ENCODE measurements around the gene CCNE1.
"Not testable (repeated sequence)": the region's sequence is repeated elsewhere in the genome, so short reads cannot be mapped to it uniquely, and the experiment has no call there.

The CCNE1 gene

DNA sequence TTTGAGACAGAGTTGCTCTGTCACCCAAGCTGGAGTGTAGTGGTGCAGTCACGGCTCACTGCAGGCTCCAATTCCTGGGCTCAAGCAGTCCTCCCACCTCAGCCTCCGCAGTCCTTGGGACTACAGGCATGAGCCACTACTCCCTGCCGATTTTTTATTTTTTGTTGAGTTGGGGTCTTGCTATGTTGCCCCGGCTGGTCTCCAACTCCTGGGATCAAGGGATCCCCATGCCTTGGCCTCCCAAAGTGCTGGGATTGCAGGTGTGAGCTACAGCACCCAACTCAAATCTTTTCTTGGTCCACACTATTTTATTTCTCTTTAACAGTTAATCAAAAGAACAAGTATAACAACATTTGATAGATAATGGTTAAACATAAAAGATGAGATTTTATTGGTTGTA, 7.5 kb downstream of the CCNE1 start:
- no peak for DNase-seq

DNA sequence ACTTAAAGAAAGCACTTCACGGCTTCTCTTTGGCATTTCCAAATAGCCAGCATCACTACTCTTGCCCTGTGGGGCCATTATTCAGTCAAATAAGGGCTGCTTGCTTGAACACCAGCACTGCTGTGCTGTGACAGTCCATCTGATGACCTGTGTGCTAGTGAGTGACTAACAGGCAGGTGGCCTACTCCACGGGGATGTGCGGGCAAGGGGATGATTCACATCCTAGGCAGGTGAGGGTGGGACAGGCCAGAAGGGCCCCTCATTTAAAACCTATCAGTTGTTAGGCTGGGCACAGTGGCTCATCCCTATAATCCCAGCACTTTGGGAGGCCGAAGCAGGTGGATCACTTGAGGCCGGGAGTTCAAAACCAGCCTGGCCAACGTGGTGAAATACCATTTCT, 8.2 kb downstream of the CCNE1 start:
- DNase-seq: no peak

GRCh38 chr19:29823581-29824330, 12.0 kb downstream of the CCNE1 start:
- DNase-seq: no peak

DNA sequence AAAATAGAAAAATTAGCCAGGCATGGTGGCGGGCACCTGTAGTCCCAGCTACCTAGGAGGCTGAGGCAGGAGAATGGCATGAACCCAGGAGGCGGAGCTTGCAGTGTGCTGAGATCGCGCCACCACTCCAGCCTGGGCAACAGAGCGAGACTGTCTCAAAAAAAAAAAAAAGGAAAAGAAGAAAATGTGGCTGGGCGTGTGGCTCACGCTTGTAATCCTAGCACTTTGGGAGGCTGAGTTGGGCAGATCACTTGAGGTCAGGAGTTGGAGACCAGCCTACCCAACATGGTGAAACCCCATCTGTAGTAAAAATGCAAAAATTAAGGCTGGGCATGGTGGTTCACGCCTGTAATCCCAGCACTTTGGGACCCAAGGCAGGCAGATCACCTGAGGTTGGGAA, 13.5 kb downstream of the CCNE1 start:
- DNase-seq: not testable (repeated sequence)

GRCh38 chr19:29831041-29831548, 19.3 kb downstream of the CCNE1 start:
- DNase-seq: no peak

- DNase-seq: no peak
Measured at GRCh38 chr19:29831686-29832085, 19.9 kb downstream of the CCNE1 start.

GRCh38 chr19:29832801-29833200, 21.0 kb downstream of the CCNE1 start:
- DNase-seq: no peak

- no peak for DNase-seq
Measured at GRCh38 chr19:29833614-29834261, 21.9 kb downstream of the CCNE1 start.

GRCh38 chr19:29834991-29835846, 23.4 kb downstream of the CCNE1 start:
- DNase-seq: no peak

- DNase-seq: no peak
Measured at GRCh38 chr19:29836409-29836825, 24.6 kb downstream of the CCNE1 start.

DNA sequence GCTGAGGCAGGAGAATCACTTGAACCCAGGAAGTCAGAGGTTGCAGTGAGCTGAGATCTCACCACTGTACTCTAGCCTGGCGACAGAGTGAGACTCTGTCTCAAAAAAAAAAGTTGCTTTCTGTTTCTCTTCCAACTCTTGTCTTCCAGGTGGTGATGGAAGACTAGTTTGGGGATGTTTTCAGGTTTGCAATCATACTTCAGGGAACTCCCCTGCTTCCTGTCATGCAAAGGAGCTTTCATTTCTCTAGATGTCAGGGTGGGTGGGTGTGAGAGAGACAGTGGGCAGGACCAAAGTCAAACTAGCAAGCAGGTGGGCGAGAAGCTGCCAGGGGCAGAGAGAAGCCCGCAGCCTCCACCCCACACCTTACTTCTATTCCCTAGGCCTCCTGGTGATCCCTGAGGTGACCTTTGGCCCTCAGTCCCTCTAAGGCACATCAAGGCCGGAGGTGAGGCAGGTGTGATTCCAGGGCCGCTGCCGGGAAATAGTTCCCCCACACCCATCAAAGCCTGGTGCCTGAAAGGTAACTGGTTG, 25.7 kb downstream of the CCNE1 start:
- no peak for DNase-seq

GRCh38 chr19:29837996-29838395, 26.2 kb downstream of the CCNE1 start:
- no peak for DNase-seq

DNA sequence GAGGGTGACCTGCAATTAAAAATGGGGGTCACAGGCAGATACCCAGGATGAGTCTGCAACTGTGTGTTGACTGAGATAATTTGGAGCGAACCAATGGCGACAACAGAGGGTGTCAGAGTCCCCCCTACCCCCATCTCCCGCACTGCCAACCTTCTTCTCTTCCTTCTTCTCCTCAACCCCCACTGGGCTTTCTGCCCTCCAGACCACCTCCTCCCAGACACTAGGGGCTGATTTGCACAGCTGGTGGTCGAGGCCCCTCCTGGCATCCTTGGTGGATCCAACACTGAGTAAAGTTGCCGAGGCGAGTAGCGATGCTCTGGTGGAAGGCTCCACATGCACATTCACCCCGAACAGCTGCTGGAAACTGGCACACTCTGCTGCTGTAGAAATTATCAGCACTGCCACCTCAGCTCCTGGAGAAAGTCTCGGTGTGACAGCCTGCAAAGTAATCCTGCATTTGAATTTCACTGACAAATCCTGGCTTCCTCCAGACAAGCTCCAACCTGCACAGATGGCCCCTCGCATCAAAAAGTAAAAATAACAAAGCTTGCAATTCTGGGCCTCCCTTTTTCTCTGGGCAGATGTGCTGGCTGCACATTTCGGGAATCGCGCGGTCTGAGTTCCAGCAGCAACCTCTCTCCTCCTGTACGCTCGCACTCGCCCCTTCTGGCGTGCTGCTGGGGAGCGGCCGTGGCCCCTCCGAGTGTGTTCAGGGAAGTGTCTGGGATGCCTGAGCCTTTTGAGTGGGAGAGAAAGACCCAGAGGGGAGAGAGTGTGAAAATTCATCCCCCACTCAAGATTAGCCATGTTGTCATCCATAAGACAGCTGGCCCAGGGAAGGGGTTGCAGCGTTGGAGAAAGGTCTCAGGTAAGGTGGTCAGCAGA, 28.5 kb downstream of the CCNE1 start:
- DNase-seq: no peak

- no peak for DNase-seq
Measured at GRCh38 chr19:29841209-29841558, 29.4 kb downstream of the CCNE1 start.

DNA sequence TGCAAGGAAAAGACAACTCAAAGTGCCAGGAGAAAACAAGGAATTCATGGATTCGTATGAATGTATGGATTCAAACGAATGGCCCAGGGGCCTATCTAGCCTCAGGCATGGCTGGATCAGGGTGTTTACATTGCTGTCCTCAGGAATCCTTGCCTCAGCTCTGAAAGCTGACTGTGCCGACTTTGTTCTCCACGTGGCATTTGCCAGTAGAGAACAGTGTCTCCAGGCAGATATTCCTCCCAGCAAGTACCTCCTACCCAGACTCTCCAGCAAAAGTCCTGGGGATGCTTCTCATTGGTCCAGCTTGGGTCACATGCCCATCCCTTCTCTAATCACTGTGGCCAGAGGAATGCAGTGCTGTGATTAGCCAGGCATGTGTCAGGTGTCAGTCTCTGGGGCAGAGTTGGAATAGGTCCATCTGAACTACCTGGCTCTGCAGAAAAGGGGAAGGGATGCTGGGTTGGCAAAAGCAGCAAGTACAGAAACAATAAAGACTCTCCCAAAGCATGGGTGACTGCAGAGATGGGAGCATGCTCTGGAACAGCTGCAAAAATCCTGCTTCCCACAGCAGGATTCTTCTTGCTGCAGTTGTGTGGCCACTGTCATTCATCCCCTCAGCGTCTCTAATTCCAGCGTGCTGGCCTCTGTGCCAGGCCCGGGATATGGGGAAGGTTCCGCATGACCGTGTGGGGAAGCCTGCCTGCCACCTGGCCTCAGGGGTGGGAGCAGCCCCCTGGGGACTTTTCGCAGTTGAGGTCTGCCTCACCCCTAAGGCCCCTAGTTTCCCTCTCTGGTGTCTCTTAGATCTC, 30.0 kb downstream of the CCNE1 start:
- DNase-seq: peak; percentile 9

- no peak for DNase-seq
Measured at GRCh38 chr19:29842471-29843179, 30.8 kb downstream of the CCNE1 start.

DNA sequence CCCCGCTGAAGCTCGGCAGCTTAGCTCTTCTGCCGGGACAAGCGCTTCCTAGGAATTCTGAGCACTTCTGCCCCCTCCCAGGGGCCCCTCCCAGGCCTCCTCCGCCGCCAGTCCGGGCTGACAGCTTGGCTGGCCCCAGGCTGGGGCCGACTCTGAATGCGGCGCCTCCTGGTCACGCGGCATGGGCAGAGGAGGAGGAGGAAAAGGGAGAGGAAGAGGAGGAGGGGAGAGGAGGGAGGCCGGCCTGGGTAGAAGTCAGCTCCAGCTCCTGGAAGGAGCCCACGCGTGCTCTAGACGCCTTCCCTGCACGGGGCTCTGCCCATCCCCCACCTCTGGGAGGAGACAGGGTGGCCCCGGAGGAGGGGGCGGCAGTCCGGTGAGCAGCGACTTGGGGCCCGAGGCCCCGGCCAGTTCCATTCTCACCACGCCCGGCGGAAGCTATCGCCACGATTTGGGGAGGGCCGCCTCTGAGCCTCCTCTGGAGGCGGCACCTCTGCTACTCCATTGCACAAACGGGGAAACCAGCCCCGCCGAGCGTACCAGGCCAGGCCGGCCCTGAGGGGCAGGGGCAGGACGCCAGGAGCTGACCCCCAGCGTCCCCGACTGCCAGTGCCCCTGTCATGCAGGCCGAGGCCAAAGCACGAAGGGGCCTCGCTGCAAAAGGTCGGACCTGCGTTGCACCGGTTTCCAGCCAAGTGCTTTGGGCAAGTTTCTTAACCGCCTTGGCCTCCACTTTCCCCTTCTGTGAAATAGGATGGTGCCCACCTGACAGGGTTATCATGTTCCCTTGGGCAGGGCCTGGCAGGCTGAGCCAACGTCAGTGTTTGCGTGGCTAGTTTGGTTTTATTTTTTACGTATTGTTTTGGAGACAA, 31.6 kb downstream of the CCNE1 start:
- no peak for DNase-seq

GRCh38 chr19:29844891-29845573, 33.2 kb downstream of the CCNE1 start:
- DNase-seq: peak; percentile 90
